Hematopoietic multipotent progenitor cell treated with erythropoietin and hydrocortisone succinate and interleukin-3 and kit ligand, for 15 days (in vitro differentiated cells): ENCODE measurements around the gene IGSF21.
A peak's percentile ranks its signal among the peaks of the same experiment; 100 is the strongest.

Experiments used
- DNase-seq: peaks from one replicate; pipeline ENCODE4 v3.0.0-alpha.2; 2015; ENCODE audit warnings: low spot score

Gene IGSF21

GRCh38 chr1:18229625-18230024, 122.0 kb downstream of the IGSF21 start:
- DNase-seq, result no peak

GRCh38 chr1:18230321-18230720, 122.7 kb downstream of the IGSF21 start:
- DNase-seq, result no peak

- no peak for DNase-seq
Measured at GRCh38 chr1:18230840-18231239, 123.2 kb downstream of the IGSF21 start.

- peak; percentile 3 for DNase-seq
Measured at GRCh38 chr1:18232052-18232451, 124.5 kb downstream of the IGSF21 start.

GRCh38 chr1:18233176-18233864, 125.7 kb downstream of the IGSF21 start:
- DNase-seq, result no peak

- DNase-seq, result peak; percentile 43
Measured at GRCh38 chr1:18234790-18235242, 127.2 kb downstream of the IGSF21 start.

GRCh38 chr1:18237371-18237770, 129.8 kb downstream of the IGSF21 start:
- no peak for DNase-seq

- DNase-seq, result no peak
Measured at GRCh38 chr1:18238190-18238589, 130.6 kb downstream of the IGSF21 start.

- DNase-seq, result no peak
Measured at GRCh38 chr1:18239671-18240070, 132.1 kb downstream of the IGSF21 start.

- DNase-seq, result no peak
Measured at GRCh38 chr1:18240906-18241305, 133.3 kb downstream of the IGSF21 start.

GRCh38 chr1:18241891-18242290, 134.3 kb downstream of the IGSF21 start:
- DNase-seq, result no peak

- DNase-seq, result no peak
Measured at GRCh38 chr1:18243503-18244175, 136.0 kb downstream of the IGSF21 start.

- DNase-seq, result no peak
Measured at GRCh38 chr1:18244762-18245161, 137.2 kb downstream of the IGSF21 start.

GRCh38 chr1:18245647-18246046, 138.0 kb downstream of the IGSF21 start:
- no peak for DNase-seq

GRCh38 chr1:18246543-18246942, 138.9 kb downstream of the IGSF21 start:
- DNase-seq, result no peak

- DNase-seq, result no peak
Measured at GRCh38 chr1:18247151-18247550, 139.6 kb downstream of the IGSF21 start.

GRCh38 chr1:18249631-18250030, 142.0 kb downstream of the IGSF21 start:
- no peak for DNase-seq

GRCh38 chr1:18253093-18253492, 145.5 kb downstream of the IGSF21 start:
- DNase-seq, result no peak

- DNase-seq, result no peak
Measured at GRCh38 chr1:18256282-18257235, 149.0 kb downstream of the IGSF21 start.

GRCh38 chr1:18257778-18258177, 150.2 kb downstream of the IGSF21 start:
- DNase-seq, result no peak

GRCh38 chr1:18261891-18262290, 154.3 kb downstream of the IGSF21 start:
- DNase-seq, result no peak

- no peak for DNase-seq
Measured at GRCh38 chr1:18262726-18263125, 155.1 kb downstream of the IGSF21 start.
